ENCODE measurements around the gene UNCX.

- TF ChIP-seq CTCF (IDR thresholded peaks at IDR 0.05) (no peak), POLR2A (IDR thresholded peaks at IDR 0.05) (no peak)
These were observed 43.0 kb downstream of the UNCX start for GRCh38 chr7:1275451-1276381.

Measured in adrenal gland (tissue), 5 donors.